ENCODE data around the gene PWWP2B. TPM values are rescaled to one million over a fixed set of nuclear protein-coding genes. Genes with fewer than 3 reads are reported as not detected.

Gene PWWP2B
- total RNA-seq, 1 experiment from 2014 or later: 19.3 TPM

DNA sequence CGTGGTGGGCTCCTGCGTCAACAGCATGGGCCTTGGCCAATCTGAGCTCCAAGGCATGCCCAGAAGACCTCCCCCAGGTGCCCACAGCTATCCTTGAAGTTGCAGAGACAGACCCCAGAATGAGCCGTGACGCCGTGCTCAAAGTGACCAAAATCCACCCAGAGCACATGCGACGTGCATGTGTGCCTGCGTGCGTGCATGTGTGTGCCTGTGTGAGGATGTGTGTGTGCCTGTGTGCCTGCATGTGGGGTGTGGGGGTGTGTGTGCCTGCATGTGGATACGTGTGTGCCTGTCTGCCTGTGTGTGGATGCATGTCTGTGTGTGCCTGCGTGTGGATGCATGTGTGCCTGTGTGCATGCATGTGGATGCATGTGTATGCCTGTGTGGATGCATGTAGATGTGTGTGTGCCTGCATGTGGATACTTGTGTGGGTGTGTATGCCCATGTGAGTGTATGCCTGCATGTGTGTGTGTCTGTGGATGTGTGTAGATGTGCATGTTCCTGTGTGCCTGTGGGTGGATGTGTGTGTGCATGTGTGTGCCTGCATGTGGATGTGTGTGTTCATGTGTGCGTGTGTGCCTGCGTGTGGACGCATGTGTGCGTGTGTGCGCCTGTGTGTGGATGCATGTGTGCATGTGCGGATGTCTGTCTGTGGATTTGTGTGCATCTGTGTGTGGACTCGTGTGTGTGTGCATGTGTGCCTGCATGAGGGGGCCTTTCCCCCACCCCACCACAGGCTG, 42.6 kb downstream of the PWWP2B start:
- no peaks in the 10 kb centered on the region for H3K4me1 Mint-ChIP-seq (ENCODE audit: low read depth, unreplicated experiment)
- TF ChIP-seq, protein P1, sequence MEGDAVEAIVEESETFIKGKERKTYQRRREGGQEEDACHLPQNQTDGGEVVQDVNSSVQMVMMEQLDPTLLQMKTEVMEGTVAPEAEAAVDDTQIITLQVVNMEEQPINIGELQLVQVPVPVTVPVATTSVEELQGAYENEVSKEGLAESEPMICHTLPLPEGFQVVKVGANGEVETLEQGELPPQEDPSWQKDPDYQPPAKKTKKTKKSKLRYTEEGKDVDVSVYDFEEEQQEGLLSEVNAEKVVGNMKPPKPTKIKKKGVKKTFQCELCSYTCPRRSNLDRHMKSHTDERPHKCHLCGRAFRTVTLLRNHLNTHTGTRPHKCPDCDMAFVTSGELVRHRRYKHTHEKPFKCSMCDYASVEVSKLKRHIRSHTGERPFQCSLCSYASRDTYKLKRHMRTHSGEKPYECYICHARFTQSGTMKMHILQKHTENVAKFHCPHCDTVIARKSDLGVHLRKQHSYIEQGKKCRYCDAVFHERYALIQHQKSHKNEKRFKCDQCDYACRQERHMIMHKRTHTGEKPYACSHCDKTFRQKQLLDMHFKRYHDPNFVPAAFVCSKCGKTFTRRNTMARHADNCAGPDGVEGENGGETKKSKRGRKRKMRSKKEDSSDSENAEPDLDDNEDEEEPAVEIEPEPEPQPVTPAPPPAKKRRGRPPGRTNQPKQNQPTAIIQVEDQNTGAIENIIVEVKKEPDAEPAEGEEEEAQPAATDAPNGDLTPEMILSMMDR (IDR thresholded peaks at IDR 0.05; ENCODE audit: insufficient read depth in 1 of 2, low read depth in 1 of 2, low read length in 1 of 2, severe bottlenecking in 1 of 2, unreplicated experiment in 1 of 2): no peak
- no peak overlapping the region for H3K4me3 Mint-ChIP-seq (ENCODE audit: unreplicated experiment)
- Histone ChIP-seq H3K4me1 (no peaks in the 10 kb centered on the region), H3K4me3 (ENCODE audit: low read depth, low read length) (no peak overlapping the region), H3K36me3 (ENCODE audit: control insufficient read depth, insufficient read depth, low read length) (no peaks in the 10 kb centered on the region), H3K9me3 (no peaks in the 10 kb centered on the region), H3K27me3 (replicated peaks; ENCODE audit: control insufficient read depth, insufficient read depth, low read length) (no peaks in the 10 kb centered on the region)
- no peak for DNase-seq
- intact Hi-C loops (cut with micrococcal nuclease; ENCODE audit: unreplicated experiment): no loop called here
- ChIA-PET POLR2A (no interaction called here), CTCF (no interaction called here)
- BruUV-seq (replicated peaks): no TSS peak
- no peak overlapping the region for H3K27ac Mint-ChIP-seq (ENCODE audit: unreplicated experiment)
- H3K36me3 Mint-ChIP-seq (ENCODE audit: insufficient read depth, unreplicated experiment): peaks cover 4% of the 10 kb centered on the region
- no peaks in the 10 kb centered on the region for H3K27me3 Mint-ChIP-seq (ENCODE audit: insufficient read depth, unreplicated experiment)
- no peaks in the 10 kb centered on the region for H3K9me3 Mint-ChIP-seq (ENCODE audit: unreplicated experiment)

DNA sequence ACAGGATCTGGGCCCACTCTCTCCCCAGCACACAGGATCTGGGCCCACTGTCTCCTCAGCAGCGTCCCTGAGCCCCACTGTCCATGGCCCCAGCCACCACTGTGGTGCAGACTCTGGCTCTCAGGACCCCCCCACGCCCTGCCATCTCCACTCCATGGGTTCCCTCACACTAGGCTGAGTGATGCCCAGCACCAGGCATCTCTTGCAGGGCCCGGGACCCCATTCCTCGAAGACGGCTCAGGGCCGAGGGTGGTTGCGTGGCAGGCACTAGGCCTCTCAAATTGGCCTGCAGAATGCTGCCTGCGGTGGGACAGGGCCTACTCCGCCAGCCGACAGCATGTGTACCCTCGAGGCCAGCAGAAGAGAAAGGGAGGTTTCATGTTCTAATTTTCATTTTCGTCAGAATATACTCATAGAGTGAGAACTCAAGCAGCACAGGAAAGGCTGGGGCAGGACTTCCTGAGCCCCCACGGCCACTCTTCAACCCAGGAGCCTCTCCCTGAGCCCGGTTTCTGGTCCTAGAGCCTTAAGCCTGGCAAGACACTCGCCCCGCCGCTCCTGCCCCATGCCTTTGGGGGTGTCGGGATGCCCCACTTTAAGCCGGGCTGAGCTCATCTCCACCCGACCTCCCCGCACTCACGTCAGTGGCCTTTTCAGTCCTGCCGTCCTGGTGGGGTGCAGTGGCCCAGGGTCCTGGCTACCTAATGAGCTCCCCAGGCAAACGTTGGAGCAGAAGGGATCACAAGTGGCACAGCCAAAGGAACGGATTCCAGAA, 44.0 kb downstream of the PWWP2B start:
- no peaks in the 10 kb centered on the region for H3K27me3 ChIP-seq (replicated peaks; ENCODE audit: control insufficient read depth, insufficient read depth, low read length)
- H3K4me3 ChIP-seq (ENCODE audit: low read depth, low read length): no peak overlapping the region
- no peak for DNase-seq
- H3K36me3 Mint-ChIP-seq (ENCODE audit: insufficient read depth, unreplicated experiment): peaks cover 4% of the 10 kb centered on the region
- TF ChIP-seq, protein P1 (IDR thresholded peaks at IDR 0.05; ENCODE audit: insufficient read depth in 1 of 2, low read depth in 1 of 2, low read length in 1 of 2, severe bottlenecking in 1 of 2, unreplicated experiment in 1 of 2): no peak
- no peaks in the 10 kb centered on the region for H3K4me1 ChIP-seq
- H3K4me1 Mint-ChIP-seq (ENCODE audit: low read depth, unreplicated experiment): no peaks in the 10 kb centered on the region
- H3K36me3 ChIP-seq (ENCODE audit: control insufficient read depth, insufficient read depth, low read length): no peaks in the 10 kb centered on the region
- no peaks in the 10 kb centered on the region for H3K9me3 Mint-ChIP-seq (ENCODE audit: unreplicated experiment)
- ChIA-PET POLR2A (no interaction called here), CTCF (no interaction called here)
- no peak overlapping the region for H3K4me3 Mint-ChIP-seq (ENCODE audit: unreplicated experiment)
- no peak overlapping the region for H3K27ac Mint-ChIP-seq (ENCODE audit: unreplicated experiment)
- intact Hi-C loops (cut with micrococcal nuclease; ENCODE audit: unreplicated experiment): no loop called here
- no peaks in the 10 kb centered on the region for H3K27me3 Mint-ChIP-seq (ENCODE audit: insufficient read depth, unreplicated experiment)
- no TSS peak for BruUV-seq (replicated peaks)
- H3K9me3 ChIP-seq: no peaks in the 10 kb centered on the region

DNA sequence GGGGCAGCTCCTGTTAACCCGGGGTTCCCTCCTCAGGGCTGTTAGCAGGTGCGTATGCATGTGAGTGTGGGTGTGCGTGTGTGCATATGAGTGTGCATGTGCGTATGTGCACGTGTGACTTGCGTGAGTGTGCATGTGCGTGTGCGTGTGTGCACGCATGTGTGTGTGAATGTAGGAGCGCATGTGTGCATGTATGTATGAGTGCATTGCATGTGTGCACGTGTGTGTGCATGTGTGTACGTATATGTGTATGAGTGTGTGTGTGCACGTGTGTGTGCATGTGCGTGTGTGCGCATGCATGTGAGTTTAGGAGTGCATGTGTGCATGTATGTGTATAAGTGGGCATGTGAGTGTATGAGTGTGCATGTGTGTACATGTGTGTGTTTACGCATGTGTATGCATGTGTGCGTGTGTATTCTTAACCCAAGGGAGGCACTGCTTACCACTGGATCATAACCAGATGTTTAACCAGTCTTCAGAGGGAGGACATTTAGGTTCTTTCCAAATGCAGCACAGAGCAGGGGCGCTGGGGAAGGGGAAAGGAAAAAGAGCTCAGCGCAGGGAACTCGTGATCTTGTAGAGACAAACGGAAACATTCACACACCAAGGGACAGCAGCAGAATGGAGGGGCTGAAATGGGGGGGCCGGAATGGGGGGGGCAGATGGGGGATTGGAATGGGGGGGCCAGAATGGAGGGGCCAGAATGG, 45.0 kb downstream of the PWWP2B start:
- H3K27ac Mint-ChIP-seq (ENCODE audit: unreplicated experiment): no peak overlapping the region
- no peaks in the 10 kb centered on the region for H3K9me3 Mint-ChIP-seq (ENCODE audit: unreplicated experiment)
- Histone ChIP-seq H3K4me3 (ENCODE audit: low read depth, low read length) (no peak overlapping the region), H3K36me3 (ENCODE audit: control insufficient read depth, insufficient read depth, low read length) (no peaks in the 10 kb centered on the region), H3K9me3 (no peaks in the 10 kb centered on the region), H3K4me1 (peaks cover 8% of the 10 kb centered on the region), H3K27me3 (replicated peaks; ENCODE audit: control insufficient read depth, insufficient read depth, low read length) (no peaks in the 10 kb centered on the region)
- TF ChIP-seq, protein P1 (IDR thresholded peaks at IDR 0.05; ENCODE audit: insufficient read depth in 1 of 2, low read depth in 1 of 2, low read length in 1 of 2, severe bottlenecking in 1 of 2, unreplicated experiment in 1 of 2): no peak
- ChIA-PET POLR2A (no interaction called here), CTCF (interaction anchor here (0.6 kb wide), 1 partner anchor 20 kb away, joined by 7 read pairs; no protein-coding TSS in a partner anchor)
- H3K27me3 Mint-ChIP-seq (ENCODE audit: insufficient read depth, unreplicated experiment): no peaks in the 10 kb centered on the region
- H3K36me3 Mint-ChIP-seq (ENCODE audit: insufficient read depth, unreplicated experiment): peaks cover 4% of the 10 kb centered on the region
- H3K4me1 Mint-ChIP-seq (ENCODE audit: low read depth, unreplicated experiment): no peaks in the 10 kb centered on the region
- intact Hi-C loops (cut with micrococcal nuclease; ENCODE audit: unreplicated experiment): no loop called here
- no peak for DNase-seq
- no TSS peak for BruUV-seq (replicated peaks)
- H3K4me3 Mint-ChIP-seq (ENCODE audit: unreplicated experiment): no peak overlapping the region
